ENCODE data around the gene PIH1D2.
"Not testable (repeated sequence)": the region's sequence is repeated elsewhere in the genome, so short reads cannot be mapped to it uniquely, and the experiment has no call there.

PIH1D2 gene

DNA sequence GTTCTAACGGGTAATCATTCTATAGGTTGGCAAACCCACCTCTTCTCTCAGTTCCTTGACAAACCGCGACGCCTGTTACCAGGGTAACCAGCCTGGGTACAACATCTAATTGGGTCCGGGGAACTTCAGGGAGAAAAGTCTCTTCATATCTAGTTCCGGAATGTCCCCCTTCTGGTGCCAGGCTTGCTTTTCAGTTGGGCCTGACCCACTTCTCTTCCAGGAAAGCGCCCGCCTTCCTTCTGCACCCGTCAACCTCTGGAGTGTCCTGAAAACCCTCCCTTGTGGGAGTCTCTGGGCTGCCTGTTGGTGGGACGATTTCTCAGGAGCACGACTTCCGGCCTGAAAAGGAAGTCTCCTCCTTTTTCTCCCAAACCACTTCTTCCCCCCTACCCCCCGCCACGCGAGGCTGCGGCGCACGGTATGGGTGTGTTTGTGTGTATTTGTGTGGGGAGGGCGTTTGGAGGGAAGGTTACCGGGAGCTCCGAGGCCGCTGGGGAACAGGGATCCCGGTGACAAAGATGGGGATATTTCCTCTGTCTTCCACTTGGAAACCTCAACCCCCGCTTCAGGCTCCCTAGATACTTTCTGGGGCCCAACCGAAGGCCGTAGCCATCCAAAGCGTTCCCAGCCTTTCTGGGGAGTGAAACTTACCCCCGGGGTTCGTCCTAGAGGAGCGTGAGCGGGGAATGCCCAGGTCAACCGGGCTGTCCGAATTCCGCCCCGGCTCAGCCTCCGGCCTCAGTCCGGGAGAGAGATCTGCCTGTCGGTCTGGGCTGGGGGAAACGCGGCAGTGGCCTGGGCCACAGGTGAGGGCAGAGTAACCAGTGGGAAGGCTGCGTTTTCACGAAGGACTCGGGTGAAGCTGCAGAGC lies at the start of gene PIH1D2, which contains the start of gene NKAPD1:
PIH1D2 (minus strand) TSS at position 77 of the 871 bp plus-strand sequence. CDS start 843 bp downstream, outside the sequence.
NKAPD1 (plus strand) TSS at position 359 of the 871 bp plus-strand sequence. CDS start 1,276 bp downstream, outside the sequence.
- peak; percentile 74 for DNase-seq

GRCh38 chr11:112123129-112123528 lies 49.3 kb upstream of the PIH1D2 start:
- DNase-seq: no peak

DNA sequence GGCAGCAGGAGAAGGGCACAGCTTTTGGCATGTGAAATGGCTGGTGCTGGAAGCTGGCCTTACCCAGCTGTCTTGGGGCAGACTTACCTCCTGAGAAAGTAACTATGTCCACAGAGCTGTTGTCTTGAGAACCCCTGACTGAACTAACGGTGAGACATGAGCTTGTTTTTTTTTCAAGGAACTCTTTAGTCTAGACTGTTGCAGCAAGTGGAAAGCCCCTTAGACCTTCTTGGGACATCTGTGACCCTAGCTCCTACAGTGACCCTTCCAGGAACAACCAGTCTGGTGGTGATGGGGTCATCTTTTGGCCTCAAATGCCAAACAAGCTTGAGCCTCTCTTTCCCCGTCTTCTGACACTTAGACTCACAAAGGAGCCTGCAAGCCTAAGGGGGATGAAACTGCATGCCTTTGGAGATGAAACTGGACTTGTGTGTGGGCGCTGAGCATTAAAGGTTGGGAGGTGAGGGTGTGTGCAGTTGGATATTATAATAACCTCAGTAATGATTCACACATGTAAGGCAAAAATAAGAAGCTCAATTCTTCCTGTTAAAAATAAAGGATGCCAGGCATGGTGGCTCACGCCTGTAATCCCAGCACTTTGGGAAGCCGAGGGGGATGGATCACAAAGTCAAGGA lies 48.3 kb upstream of the PIH1D2 start:
- no peak for DNase-seq

- no peak for DNase-seq
Observed at GRCh38 chr11:112118176-112118575, 44.4 kb upstream of the PIH1D2 start.

- DNase-seq: no peak
Observed at GRCh38 chr11:112115386-112115785, 41.6 kb upstream of the PIH1D2 start.

GRCh38 chr11:112114460-112114859 lies 40.6 kb upstream of the PIH1D2 start:
- DNase-seq: no peak

GRCh38 chr11:112113539-112114457 lies 40.0 kb upstream of the PIH1D2 start:
- peak; percentile 8 for DNase-seq

DNA sequence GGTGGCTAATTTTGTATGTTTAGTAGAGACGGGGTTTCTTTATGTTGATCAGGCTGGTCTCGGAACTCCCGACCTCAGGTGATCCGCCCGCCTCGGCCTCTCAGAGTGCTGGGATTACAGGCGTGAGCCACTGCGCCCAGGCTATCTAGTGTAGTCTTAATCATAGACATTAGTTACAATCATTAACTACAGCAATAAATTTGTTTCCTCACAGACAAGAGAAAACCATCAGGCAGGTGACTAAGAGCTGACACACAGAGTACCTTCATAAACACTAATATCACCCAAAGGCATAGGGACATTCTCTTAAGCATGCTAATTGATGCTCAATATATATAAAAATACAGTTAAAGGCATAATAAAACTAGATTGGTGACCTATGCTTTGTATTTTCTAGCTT lies 32.3 kb upstream of the PIH1D2 start:
- no peak for DNase-seq

DNA sequence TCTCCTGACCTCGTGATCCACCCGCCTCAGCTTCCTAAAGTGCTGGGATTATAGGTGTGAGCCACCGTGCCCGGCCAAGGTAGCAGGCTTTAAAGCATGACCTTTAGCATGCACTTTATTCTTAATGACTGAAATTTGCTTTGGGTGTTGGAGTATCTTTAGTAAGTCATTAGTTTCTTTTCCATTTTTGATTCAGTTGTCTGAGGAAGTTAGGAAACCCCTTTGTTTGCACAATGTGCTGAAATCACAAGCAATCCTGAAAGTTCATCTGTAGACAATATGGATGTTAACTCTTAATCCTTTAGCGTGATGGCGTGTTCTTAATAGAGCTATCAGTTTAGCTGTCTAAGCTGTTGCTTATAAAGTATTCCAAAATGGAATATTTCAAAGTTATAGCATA lies 29.6 kb upstream of the PIH1D2 start:
- DNase-seq: no peak

GRCh38 chr11:112100462-112100861 lies 26.6 kb upstream of the PIH1D2 start:
- no peak for DNase-seq

- DNase-seq: no peak
Observed at GRCh38 chr11:112097734-112098528, 24.1 kb upstream of the PIH1D2 start.

GRCh38 chr11:112096194-112096593 lies 22.4 kb upstream of the PIH1D2 start:
- no peak for DNase-seq

DNA sequence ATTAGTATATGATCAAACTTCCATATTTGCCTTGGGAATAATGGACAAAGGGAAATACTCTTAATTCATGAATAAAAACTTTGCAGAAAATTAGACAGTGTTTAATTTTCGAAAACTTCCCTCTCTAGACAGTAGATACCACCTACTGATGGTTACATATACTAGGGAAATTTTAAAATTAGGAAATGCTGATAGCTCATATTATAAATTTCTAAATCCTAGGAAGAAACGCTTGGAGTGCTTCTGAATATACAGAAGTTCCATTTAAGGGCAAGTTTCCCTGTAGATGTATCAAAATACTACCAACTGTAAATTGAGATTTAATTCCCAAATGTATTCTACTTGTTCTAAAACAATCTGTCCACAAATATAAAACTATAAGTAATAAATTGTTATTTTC lies 21.5 kb upstream of the PIH1D2 start:
- DNase-seq: not testable (repeated sequence)

- no peak for DNase-seq
Observed at GRCh38 chr11:112087212-112087611, 13.4 kb upstream of the PIH1D2 start.

- DNase-seq: peak; percentile 87
Observed at GRCh38 chr11:112086422-112087191, 12.8 kb upstream of the PIH1D2 start, which contains the start of the genes SDHD and TIMM8B. Gene SDHD, plus strand, starts transcription at chr11:112086873. Its CDS starts 35 bp downstream, at chr11:112086908. Gene TIMM8B, minus strand, starts transcription at chr11:112086756. Its CDS starts 33 bp downstream, at chr11:112086723.

- no peak for DNase-seq
Observed at GRCh38 chr11:112085822-112086421, 12.1 kb upstream of the PIH1D2 start.

DNA sequence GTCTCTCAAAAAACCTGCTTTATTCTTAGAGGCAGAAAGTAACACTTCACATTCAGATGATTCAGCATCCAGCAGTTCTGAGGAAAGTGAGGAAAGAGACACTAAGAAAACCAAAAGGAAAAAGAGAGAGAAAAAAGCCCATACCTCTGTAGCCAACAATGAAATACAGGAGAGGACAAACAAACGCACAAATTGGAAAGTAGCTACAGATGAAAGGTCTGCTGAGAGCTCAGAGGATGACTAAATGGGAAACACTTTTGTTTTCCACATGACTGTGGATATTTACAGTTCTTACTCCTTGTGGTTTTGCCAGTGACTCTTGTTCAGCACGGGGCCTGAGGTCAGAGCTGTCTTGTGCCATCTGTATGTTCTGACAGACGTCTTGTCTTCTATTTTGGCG lies 8.9 kb upstream of the PIH1D2 start:
- DNase-seq: no peak

GRCh38 chr11:112062923-112063322 lies 10.9 kb downstream of the PIH1D2 start:
- DNase-seq: no peak

DNA sequence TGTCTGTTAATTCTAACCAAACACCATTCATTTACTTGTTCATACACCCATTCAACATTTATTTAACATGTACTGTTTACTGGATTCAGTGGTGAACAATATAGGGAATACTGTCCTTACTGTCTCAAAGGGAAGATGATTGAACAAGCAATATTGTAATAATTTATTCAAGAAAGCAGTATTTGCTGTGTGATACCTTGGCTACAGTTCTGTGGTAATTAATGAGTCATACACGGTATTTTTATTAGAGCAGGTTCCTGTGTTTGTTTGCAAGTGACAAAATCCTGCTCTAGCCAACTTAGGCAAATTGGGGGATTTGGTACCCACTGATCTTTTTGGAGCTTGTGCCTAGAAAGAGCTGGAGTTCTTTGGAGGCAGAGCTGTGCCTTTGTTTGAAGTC lies 15.7 kb downstream of the PIH1D2 start:
- DNase-seq: no peak

DNA sequence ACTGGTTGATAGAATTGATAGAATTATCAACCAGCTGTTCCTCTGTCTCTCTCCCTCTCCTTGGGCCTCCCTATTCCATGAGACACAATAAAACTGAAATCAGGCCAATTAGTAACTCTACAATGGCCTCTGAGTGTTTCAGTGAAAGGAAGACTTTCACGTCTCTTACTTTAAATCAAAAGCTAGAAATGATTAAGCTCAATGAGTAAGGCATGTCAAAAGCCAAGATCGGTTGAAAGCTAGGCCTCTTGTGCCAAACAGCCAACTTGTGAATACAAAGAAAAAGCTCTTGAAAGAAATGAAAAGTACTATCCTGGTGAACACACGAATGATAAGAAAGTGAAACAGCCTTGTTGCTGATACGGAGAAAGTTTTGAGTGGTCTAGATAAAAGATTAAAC lies 16.6 kb downstream of the PIH1D2 start:
- DNase-seq: no peak

- no peak for DNase-seq
Observed at GRCh38 chr11:112051768-112052167, 22.0 kb downstream of the PIH1D2 start.

All from NCI-H510A (cell line).